ENCODE measurements around the gene TTBK2. TPM values are rescaled to one million over a fixed set of nuclear protein-coding genes. Genes with fewer than 3 reads are reported as not detected.

TTBK2 gene
- total RNA-seq, 1 donor from 2014 or later, result 20.1 TPM

- peaks cover 8% of the 10 kb centered on the region for H3K36me3 ChIP-seq (ENCODE audit: control insufficient read depth, insufficient read depth, low read length)
- no peak overlapping the region for H3K4me3 ChIP-seq (ENCODE audit: low read depth, low read length)
- no peak for DNase-seq (ENCODE audit: low read depth)
- H3K27me3 ChIP-seq (ENCODE audit: control insufficient read depth, insufficient read depth, low read length), result no peaks in the 10 kb centered on the region
- TF ChIP-seq CTCF (IDR thresholded peaks at IDR 0.05; ENCODE audit: insufficient read depth, low read length, poor library complexity, severe bottlenecking), result no peak
Measured at GRCh38 chr15:42734076-42734672, 186.4 kb downstream of the TTBK2 start.

GRCh38 chr15:42733027-42733426, 187.6 kb downstream of the TTBK2 start:
- Histone ChIP-seq H3K36me3 (ENCODE audit: control insufficient read depth, insufficient read depth, low read length) (peaks cover 8% of the 10 kb centered on the region), H3K27me3 (ENCODE audit: control insufficient read depth, insufficient read depth, low read length) (no peaks in the 10 kb centered on the region), H3K4me3 (ENCODE audit: low read depth, low read length) (no peak overlapping the region)
- DNase-seq (ENCODE audit: low read depth), result no peak
- TF ChIP-seq CTCF (IDR thresholded peaks at IDR 0.05; ENCODE audit: insufficient read depth, low read length, poor library complexity, severe bottlenecking), result no peak

- no peak for DNase-seq (ENCODE audit: low read depth)
- Histone ChIP-seq H3K27me3 (ENCODE audit: control insufficient read depth, insufficient read depth, low read length) (no peaks in the 10 kb centered on the region), H3K4me3 (ENCODE audit: low read depth, low read length) (no peak overlapping the region), H3K36me3 (ENCODE audit: control insufficient read depth, insufficient read depth, low read length) (peaks cover 8% of the 10 kb centered on the region)
- TF ChIP-seq CTCF (IDR thresholded peaks at IDR 0.05; ENCODE audit: insufficient read depth, low read length, poor library complexity, severe bottlenecking), result no peak
Measured at GRCh38 chr15:42732095-42732827, 188.3 kb downstream of the TTBK2 start.

GRCh38 chr15:42731461-42731860, 189.1 kb downstream of the TTBK2 start:
- DNase-seq (ENCODE audit: low read depth), result no peak
- no peak overlapping the region for H3K4me3 ChIP-seq (ENCODE audit: low read depth, low read length)
- peaks cover 10% of the 10 kb centered on the region for H3K36me3 ChIP-seq (ENCODE audit: control insufficient read depth, insufficient read depth, low read length)
- no peak for TF ChIP-seq CTCF (IDR thresholded peaks at IDR 0.05; ENCODE audit: insufficient read depth, low read length, poor library complexity, severe bottlenecking)
- no peaks in the 10 kb centered on the region for H3K27me3 ChIP-seq (ENCODE audit: control insufficient read depth, insufficient read depth, low read length)

- Histone ChIP-seq H3K4me3 (ENCODE audit: low read depth, low read length) (no peak overlapping the region), H3K36me3 (ENCODE audit: control insufficient read depth, insufficient read depth, low read length) (peaks cover 12% of the 10 kb centered on the region), H3K27me3 (ENCODE audit: control insufficient read depth, insufficient read depth, low read length) (no peaks in the 10 kb centered on the region)
- no peak for DNase-seq (ENCODE audit: low read depth)
- TF ChIP-seq CTCF (IDR thresholded peaks at IDR 0.05; ENCODE audit: insufficient read depth, low read length, poor library complexity, severe bottlenecking), result no peak
Measured at GRCh38 chr15:42730536-42730935, 190.0 kb downstream of the TTBK2 start.
